ENCODE measurements around the gene PRDM11.

Gene PRDM11

GRCh38 chr11:45157247-45158209, 11.1 kb downstream of the PRDM11 start:
- DNase-seq (ENCODE audit: low read depth in 2 of 2) = no peak

GRCh38 chr11:45158210-45158731, 11.8 kb downstream of the PRDM11 start:
- no peak for DNase-seq (ENCODE audit: low read depth in 2 of 2)

DNA sequence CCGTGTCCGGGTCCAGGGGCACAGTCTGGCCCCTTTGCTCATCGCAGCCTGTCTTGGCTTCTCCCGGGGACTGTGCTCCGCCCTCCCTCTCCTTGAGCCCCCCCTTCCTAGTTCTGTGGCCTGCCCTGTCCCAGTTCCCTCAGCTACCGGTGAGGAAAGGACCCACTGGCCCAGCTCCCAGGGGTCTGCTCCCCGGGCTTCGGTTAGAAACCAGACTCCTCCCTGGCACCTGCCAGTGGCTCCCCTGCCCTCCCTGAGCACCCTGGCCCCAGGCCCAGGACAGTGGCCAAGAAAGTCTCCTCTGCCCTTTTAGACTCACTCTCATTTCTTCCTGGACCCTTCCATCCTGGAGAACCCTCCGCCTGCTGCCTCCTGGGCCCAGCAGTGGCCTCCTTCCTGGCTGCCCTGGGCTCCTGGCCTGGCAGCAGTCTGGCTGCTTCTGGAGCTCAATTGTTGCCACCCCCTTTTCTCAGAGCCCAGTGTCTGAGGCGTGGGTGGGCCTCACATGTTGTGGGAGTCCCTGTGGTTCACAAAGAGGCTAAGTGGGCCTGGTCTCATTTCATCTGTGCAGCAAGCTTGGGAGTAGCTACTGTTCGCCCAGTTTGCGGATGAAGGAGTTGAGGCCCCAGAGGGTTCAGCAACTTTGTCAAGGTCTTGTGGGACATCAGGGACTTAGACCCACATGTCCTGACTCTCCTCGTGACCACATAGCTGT, 12.6 kb downstream of the PRDM11 start:
- no peak for DNase-seq (ENCODE audit: low read depth in 2 of 2)

- no peak for DNase-seq (ENCODE audit: low read depth in 2 of 2)
Observed at GRCh38 chr11:45159781-45160365, 13.4 kb downstream of the PRDM11 start.

GRCh38 chr11:45161252-45162063, 15.0 kb downstream of the PRDM11 start:
- no peak for DNase-seq (ENCODE audit: low read depth in 2 of 2)

DNA sequence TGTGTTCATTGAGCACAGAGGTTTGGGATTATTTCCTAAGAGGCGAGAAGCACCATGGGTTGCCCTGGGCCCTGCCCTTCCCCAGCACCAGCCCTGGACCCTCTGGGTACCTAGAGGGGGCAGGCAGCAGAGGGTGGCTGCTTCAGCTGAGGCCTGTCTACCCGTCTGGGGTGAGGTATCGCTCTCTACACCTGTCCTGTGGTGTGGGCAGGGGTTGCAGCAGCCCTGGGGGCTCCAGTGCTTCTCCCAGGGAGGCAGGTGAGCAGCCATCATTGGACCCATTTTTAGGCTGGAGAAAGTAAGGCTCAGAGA, 15.6 kb downstream of the PRDM11 start:
- no peak for DNase-seq (ENCODE audit: low read depth in 2 of 2)

GRCh38 chr11:45162916-45163879, 16.8 kb downstream of the PRDM11 start:
- no peak for DNase-seq (ENCODE audit: low read depth in 2 of 2)

DNA sequence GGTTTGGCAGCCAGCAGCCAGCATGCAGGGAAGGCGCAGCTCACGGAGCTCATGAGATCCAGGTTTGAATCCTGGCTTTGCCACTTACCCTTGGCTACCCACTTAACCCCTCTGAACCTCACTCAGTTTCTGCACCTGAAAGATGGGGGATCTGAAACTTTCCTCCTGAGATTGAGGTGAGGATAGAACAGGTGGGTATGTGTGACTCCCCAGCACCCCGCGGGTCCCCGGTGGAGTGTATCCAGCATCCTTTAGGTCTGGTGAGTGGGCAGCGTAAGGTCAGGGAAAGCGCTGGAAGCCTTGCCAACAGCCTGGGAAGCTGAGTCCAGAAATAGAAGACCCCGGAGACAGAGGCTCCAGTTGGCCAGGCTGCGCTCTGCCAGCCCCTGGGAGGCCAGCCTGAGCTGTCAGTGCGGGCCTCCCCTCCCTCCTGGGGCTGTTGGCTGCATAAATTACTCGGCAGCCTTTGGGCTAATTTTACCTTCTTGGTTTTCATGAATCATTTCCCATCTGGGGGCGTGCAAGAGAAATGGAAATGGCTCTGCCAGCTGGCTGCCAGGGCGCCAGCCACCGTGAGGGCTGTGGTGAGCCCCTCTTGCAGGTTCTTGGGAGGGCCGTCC, 17.6 kb downstream of the PRDM11 start:
- no peak for DNase-seq (ENCODE audit: low read depth in 2 of 2)

DNA sequence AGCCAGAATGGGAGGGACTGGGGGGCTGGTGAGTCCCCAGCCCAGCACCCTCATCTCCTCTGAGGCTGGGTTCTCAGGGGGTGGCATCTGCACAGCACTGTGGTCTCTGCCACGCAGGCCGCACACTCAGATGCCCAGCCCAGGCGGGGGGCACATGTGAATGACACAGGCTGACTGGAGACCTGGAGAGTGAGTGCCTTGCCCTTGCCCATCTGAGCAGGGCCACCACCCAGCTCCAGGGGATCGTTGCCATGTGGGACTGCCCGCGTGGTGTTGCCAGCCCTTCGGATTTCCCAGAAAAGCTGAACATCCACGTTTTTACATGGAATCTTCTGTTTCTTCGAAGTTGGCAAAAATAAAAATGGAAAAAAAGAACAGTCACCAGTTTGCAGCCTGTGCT, 18.9 kb downstream of the PRDM11 start:
- DNase-seq (ENCODE audit: low read depth in 2 of 2) = no peak

DNA sequence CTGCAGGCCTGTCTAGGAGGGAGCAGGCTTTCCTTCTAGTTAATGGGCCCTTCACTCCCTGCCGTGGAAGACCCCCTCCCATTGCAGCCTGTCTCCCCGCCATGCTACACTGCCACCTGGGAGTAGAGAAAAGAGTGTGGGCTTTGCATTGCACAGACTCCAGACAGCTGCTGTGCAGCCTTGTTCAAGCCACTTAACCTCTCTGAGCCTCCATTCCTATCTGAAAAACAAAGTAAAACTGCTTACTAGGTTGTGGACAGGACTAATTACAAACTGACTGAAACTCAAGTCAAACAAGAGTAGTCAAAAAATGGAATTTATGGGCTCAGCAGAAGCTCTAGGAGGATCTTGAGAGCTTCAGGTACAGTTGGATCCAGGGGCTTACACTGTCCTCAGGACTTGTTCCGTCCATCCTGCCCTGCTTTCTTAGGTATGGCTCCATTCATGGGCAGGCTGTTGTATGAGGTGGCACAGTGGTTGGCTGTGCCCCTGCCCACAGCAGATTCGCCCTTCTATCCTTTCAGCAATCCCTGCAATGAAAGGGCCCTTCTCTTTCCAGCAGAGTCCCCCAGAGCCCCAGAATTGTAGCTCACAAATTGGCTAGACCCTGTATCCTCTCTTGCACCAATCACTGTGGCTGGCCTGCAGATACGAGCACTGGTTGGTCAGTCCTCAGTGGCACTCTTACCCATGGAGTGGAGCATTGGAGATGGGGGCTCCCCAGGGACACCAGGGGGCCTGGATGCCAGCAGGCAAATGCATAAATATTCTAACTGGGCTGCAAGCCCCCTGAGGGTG, 19.6 kb downstream of the PRDM11 start:
- DNase-seq (ENCODE audit: low read depth in 2 of 2) = no peak

DNA sequence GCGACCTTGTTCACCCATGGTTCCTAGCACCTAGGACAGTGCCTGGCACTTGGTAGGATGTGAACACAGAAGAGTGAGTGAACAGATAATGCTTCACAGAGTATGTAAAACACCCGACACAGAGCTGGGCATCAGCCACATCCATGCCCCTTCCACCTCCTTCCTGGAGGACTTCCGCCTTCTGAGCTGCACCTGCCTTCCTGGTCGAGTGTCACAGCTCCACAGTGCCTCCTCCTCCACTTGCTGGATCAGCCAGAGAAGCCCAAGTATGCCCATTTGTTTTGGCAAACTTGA, 20.1 kb downstream of the PRDM11 start:
- DNase-seq (ENCODE audit: low read depth in 2 of 2) = no peak

GRCh38 chr11:45167283-45167682, 20.8 kb downstream of the PRDM11 start:
- no peak for DNase-seq (ENCODE audit: low read depth in 2 of 2)

GRCh38 chr11:45168366-45169130, 22.1 kb downstream of the PRDM11 start:
- no peak for DNase-seq (ENCODE audit: low read depth in 2 of 2)

- DNase-seq (ENCODE audit: low read depth in 2 of 2) = no peak
Observed at GRCh38 chr11:45169310-45170072, 23.1 kb downstream of the PRDM11 start.

- no peak for DNase-seq (ENCODE audit: low read depth in 2 of 2)
Observed at GRCh38 chr11:45170484-45170883, 24.0 kb downstream of the PRDM11 start.

GRCh38 chr11:45171550-45171949, 25.1 kb downstream of the PRDM11 start:
- DNase-seq (ENCODE audit: low read depth in 2 of 2) = no peak

- DNase-seq (ENCODE audit: low read depth in 2 of 2) = no peak
Observed at GRCh38 chr11:45173064-45173463, 26.6 kb downstream of the PRDM11 start.

All from stimulated activated CD8-positive, alpha-beta memory T cell treated with anti-CD3 and anti-CD28 coated beads, Interleukin-7, amount 100 ng/mL, for 1 hour (primary cell).